ENCODE measurements around the gene CA5A. TPM values are rescaled to one million over a fixed set of nuclear protein-coding genes. Genes with fewer than 3 reads are reported as not detected.

The CA5A gene
- total RNA-seq, 4 donors from 2014 or later: not detected

DNA sequence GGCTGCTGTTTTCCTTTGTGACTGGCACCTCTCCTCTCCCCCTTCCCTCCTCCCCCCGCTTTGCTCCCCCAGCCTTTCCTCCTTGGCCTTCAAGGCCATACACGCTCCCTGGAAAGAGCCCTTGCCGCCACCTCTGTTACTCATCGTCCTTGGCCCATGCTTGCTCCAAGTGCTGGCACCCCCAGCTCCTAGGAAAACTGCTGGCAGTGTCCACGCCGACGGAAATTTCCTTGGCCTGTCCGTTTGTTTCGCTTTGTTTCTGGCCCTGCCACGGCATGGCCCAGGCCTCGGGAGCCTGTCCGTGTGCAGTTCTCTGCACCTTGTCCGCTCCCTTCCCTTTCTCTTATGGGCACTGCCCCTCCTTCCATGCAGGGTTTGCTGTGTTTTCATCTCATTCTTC lies 18.0 kb downstream of the CA5A start:
- TF ChIP-seq, protein P1, sequence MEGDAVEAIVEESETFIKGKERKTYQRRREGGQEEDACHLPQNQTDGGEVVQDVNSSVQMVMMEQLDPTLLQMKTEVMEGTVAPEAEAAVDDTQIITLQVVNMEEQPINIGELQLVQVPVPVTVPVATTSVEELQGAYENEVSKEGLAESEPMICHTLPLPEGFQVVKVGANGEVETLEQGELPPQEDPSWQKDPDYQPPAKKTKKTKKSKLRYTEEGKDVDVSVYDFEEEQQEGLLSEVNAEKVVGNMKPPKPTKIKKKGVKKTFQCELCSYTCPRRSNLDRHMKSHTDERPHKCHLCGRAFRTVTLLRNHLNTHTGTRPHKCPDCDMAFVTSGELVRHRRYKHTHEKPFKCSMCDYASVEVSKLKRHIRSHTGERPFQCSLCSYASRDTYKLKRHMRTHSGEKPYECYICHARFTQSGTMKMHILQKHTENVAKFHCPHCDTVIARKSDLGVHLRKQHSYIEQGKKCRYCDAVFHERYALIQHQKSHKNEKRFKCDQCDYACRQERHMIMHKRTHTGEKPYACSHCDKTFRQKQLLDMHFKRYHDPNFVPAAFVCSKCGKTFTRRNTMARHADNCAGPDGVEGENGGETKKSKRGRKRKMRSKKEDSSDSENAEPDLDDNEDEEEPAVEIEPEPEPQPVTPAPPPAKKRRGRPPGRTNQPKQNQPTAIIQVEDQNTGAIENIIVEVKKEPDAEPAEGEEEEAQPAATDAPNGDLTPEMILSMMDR (IDR thresholded peaks at IDR 0.05; ENCODE audit: low read depth): no peak

DNA sequence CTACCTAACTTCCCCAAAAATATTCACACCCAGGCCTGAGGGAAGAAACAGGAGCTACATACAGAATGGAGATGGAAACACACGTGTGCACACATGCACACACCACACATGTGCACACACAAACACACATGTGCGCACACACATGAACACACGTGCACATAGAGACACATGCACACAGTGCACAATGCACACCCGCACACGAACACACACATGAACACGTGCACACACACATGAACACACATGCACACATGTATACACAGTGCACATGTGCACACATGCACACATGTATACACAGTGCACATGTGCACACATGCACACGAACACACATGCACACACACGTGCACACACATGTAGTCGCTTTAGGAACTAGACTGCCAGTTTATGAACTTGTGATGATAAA lies 18.8 kb downstream of the CA5A start:
- TF ChIP-seq, protein P1 (IDR thresholded peaks at IDR 0.05; ENCODE audit: low read depth): no peak

DNA sequence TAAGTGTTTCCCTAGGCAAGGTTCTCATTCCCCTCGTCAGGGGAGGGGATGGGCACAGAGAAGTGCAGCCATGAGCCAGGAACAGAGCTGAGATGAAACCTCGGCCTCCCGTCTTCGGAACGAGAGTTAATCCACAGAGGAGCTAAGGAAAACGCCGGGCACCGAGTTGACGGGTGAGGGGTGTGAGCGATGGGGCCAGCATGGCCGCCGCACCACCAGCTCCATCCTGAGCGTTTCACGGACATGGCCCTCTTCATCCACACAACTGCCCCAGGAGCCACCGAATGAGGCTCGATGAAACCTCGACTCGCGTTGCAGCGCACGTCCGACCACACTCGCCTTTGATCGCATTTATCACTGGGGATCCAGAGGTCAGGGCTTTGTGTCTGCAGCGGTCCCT lies 21.5 kb downstream of the CA5A start:
- TF ChIP-seq, protein P1 (IDR thresholded peaks at IDR 0.05; ENCODE audit: low read depth): no peak

DNA sequence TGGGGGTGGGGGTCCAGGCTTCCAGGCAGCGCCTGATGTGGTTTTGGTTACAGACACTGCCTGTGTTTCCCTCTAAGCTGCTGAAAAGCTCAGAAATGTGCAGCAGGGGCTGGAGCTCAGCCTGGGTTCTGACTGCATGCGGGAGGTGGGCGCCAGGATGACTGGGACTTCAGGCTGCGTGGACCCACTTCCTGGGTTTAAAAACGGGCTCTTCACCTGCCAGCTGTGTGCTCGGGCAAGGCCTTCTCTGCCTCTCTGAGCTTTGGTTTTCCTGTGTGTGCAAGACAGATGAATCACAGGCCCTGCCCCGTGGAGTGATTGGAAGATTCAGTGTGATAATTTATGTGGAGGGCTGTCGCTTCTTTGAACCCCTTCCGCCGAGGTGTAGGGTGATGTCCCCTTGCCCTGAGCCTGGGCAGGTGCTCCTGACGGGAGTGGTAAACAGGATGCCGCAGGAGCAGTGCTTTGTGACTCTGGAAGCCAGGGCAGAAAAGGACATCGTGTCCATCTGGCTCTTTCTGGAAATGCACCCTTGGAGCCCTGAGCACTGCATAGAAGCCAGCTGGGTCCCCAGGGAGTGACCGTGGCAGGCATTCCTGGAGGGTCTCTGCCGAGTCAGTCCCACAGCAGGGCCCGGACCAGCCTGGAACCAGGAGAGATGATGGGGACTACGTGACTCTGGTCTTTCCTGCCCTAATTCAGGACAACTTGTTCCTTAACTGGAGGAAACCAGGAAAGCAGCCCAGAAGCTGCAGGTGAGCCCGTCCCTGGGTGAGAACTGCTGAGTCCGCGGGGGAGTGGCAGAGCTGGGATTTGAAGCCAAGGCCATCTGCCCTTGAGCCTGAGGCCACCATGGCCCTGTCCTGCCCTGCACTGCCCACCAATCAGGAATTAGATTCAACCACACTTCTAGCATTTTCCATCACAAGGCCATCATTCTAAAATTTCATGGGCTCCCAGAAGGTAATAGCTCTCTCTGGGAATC lies 38.5 kb downstream of the CA5A start:
- TF ChIP-seq, protein P1 (IDR thresholded peaks at IDR 0.05; ENCODE audit: low read depth): no peak

DNA sequence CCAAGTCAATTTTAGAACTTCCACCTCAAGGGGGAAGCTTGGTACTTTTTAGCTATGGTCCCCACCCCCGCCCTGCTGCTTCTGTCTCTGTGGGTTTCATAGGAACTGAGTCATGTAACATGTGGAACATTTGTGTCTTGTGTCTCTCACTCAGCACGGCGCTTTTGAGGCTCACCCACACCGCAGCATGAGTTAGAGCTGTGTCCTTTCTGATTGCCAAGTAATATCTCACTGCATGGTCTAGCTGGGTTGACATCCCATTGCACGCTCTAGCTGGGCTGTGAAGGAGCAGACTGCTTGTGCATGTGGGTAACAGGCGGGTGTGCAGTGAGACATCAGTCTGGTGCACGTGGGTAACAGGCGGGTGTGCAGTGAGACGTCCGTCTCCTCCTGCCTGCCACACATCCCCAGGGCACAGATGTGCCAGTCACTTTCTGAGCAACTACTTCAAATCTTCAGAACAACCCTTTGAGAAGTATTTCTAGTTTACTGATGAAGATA lies 40.6 kb downstream of the CA5A start:
- TF ChIP-seq, protein P1 (IDR thresholded peaks at IDR 0.05; ENCODE audit: low read depth): no peak

DNA sequence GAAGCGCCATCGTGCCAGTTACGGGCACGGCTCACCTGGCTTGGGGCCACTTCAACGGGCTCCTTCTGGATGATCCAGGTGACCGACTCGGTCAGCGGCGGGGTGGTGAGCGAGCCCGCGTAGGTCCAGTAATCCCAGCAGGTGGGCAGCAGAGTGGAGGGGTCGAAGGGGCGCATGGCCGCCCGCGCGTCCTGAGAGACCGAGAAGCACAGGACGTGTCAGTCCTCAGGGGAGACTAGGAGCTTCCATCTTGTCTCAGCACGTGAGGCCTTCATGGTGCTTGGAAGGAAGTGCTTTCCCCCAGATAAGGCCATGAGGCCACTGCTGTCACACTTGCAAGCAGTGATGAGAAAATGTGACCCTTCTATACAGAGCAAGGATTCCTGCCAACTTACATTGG lies 44.6 kb downstream of the CA5A start:
- TF ChIP-seq, protein P1 (IDR thresholded peaks at IDR 0.05; ENCODE audit: low read depth): no peak

DNA sequence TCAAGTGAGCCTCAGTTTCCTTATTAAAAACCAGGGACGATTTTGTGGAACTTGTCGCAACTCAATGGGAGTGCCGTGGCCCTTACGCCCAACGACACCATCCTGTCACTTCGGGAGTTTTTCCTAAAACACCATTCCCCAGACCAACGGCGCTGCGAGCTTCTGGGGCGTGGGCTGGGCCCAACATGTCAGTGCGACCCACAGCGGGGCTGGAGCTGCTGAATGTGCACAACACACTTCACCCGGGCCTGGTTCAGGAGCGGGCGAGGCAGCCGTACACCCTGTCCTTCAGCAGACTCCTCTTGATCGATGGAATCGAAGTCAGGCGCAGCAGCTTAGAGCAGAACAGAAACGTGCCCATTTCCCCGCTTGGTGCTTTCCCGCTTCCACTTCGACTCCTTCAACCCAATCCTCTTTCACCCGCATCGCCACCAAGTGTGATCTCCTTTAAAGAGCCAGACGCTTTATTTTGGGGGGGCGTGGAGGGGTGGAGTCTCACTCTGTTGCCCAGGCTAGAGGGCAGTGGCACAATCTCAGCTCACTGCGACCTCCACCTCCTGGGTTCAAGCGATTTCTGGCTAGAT lies 53.8 kb downstream of the CA5A start:
- TF ChIP-seq, protein P1 (IDR thresholded peaks at IDR 0.05; ENCODE audit: low read depth): no peak

Measured in subcutaneous adipose tissue (tissue), 4 donors.